H54 (cell line): ENCODE data around the gene PRKCE.
"Not testable (repeated sequence)": the region's sequence is repeated elsewhere in the genome, so short reads cannot be mapped to it uniquely, and the experiment has no call there.

Experiments
- DNase-seq: peaks from one replicate; pipeline ENCODE4 v3.0.0; 2011; ENCODE audit warnings: low spot score, mixed read lengths; ENCODE audit not compliant: insufficient read length
- FAIRE-seq: peaks from 3 replicates; lab custom pipeline; 2011; peaks lifted over from hg19 to GRCh38; lab: Jason Lieb, UNC
- POLR2A ChIP-seq: IDR thresholded peaks from 2 replicates; pipeline ENCODE4 v1.6.1; 2011; ENCODE audit warnings: low read depth, mild to moderate bottlenecking, low read length

The PRKCE gene

DNA sequence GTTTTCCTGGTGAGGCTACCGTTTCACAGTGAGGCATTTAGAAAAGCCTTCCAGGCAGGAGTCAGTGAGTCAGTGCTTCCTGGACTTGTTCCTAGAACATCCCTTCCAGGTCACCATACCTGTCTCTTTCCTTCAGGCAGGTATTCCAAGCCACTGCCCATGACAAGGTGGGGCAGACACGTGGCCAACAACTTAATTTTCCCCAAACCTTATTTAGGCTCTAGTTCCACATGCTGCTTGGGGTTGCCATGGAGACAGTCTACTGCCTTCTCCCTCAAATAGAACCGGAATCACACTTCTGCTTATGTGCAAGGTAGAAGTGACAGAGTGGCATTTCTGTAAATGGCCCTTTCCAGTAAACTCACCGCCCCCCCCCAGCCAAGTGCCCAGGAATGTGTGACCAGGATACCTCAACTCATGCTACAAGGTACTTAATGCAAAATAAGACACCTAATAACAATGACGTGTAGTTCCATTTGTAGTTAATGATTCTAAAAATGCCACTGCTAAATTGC is 258.3 kb downstream of the PRKCE start:
- no peak for TF ChIP-seq POLR2A

DNA sequence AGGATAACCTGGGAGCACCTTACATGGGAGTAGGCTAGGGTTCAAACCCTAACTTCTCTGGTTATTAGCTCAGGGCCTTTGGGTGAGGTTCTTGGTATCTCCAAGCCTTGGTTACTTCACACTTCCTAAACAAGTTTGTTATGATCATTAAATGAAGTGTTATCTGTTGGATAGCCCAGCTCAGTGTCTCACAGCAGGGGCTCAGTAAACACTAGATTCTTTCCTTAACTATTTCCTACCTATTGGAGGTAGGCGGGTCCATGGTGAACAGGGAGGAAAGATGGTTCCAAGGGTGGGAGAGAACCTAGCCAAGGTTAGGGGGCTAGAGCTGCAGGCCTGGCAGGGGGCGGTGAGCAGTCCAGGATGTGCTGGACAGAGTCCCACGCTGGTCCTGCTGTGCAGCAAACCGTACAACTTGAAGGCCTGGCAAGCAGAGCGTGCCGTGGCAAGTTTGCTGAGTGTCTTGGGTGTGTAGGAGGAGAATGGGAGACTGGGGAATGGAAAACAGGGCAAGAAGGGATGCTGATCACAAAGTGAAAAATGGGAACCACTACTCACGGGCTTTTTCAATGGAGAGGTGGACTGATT is 259.1 kb downstream of the PRKCE start:
- DNase-seq (no peak), FAIRE-seq (no peak)
- TF ChIP-seq POLR2A, result no peak

More for the DNA sequence above, 258.3 kb downstream of the PRKCE start:
- FAIRE-seq (no peak), DNase-seq (no peak)

DNA sequence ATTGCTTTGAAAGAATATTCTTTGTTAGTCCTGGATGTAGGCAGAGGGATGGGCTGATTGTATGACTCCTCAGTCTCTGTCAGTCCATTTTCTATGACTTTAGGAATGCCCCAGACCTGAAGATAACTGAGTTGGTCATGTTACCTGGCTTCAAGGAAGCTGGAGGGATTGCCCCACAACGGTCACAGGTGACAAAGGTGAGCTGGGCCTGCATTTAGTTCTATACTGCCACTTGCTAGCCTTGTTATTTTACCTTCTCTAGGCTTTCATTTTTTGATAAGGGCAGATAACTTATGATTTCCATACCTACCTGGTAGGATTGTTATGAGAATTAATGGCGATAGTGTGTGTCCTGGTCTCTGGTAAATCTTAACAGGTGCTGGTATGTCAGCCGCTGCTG is 260.1 kb downstream of the PRKCE start:
- FAIRE-seq, result no peak
- no peak for TF ChIP-seq POLR2A
- no peak for DNase-seq

DNA sequence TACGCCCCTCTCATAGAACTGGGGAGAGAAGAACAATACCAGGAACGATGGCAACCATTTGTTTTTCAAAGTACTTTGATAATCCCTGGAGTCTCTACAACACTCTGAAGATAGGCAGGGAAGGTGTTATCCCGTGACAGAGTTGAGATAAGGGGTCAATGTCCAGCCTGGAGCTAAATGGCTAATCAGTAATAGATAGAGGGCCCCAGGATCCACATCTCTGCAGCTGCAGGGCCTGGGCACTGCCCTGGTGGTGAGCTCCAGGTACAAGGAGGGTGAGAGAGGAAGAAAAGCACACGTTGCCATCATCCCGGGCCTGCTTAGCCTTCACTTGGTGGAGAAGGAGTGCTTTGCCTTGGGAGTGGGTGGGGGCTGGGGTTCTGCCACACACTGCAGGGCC is 260.6 kb downstream of the PRKCE start:
- DNase-seq (no peak), FAIRE-seq (no peak)
- no peak for TF ChIP-seq POLR2A

DNA sequence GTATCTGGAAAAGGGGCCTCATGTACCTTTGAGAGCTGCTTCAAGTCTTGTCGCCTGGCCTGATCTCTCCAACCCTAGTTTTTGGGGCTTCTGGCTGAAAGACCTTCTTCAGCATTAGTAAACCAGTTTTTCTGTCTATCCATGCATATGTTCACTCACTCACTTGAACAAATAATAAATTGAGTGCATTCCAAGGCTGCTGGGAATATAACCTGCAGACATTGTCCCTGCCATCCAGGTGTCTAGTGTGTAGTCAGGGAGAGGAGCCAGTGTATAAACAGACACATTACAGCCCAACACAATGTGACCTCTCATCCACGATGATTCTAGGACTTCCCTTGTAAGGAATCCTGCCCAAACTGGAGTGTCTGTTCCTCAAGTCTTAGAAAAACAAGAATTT is 262.1 kb downstream of the PRKCE start:
- DNase-seq, result no peak
- no peak for FAIRE-seq
- TF ChIP-seq POLR2A, result no peak

DNA sequence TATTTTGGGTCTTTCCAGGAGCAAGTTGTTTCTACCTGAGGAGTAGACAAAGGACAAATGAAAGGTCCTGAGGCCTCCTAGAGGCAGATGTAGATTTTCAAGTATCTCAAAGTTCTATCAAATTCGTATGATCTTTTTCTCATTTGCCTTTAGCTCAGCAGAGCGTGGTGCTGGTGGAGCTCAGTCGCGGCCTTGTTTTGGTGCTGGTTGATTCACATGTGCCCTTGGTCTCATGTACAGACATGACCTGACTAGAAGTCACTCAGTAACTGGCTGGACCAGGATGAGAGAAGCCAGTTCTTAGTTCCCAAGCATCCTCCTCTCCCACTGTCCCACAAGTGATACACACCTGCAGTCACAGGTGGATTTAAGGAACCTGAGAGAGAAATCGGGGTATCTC is 264.0 kb downstream of the PRKCE start:
- no peak for TF ChIP-seq POLR2A
- FAIRE-seq (no peak), DNase-seq (no peak)

DNA sequence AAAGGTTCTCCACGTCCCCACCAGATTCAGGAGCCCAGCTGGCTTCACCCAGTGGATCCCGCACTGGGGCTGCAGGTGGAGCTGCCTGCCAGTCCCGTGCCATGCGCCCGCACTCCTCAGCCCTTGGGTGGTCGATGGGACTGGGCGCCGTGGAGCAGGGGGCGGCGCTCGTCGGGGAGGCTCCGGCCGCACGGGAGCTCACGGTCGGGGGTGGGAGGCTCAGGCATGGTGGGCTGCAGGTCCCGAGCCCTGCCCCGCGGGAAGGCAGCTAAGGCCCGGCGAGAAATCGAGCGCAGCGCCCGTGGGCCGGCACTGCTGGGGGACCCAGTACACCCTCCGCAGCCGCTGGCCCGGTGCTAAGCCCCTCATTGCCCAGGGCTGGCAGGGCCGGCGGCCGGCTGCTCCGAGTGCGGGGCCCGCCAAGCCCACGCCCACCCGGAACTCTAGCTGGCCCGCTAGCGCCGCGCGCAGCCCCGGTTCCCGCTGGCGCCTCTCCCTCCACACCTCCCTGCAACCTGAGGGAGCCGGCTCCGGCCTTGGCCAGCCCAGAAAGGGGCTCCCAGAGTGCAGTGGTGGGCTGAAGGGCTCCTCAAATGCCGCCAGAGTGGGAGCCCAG is 266.2 kb downstream of the PRKCE start:
- not testable (repeated sequence) for FAIRE-seq, DNase-seq

DNA sequence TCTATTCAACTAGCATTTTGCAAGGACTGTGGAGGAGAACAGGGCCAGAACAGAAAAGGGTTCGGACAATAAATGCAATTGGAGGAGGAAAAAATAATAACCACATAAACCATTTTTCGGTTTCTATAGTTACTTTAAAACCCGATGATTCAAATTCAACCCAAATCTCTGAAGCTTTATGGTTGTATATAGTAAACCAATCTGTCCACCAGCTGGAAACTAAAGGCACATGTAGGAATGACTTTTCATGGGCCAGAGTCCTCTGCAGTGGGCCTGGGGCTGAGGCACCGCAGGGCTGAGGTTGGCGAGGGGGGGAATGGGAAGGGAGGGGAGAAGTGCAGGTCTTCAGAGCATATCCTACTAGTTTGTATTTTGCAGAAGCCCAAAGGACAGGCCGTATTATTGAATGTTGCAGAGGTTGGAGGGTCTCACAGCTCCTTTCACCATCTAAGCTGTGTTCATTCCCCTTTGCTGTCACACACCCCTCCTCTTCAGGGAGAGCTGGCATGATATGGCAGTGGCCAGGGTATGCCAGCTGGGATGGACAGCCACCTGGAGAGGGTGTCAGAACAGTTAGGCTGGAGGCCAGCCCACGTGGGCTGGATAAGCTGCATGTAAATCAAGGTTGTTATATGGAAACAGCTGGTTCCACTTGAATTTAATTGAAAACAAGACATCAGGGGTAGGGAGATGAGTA is 267.1 kb downstream of the PRKCE start:
- TF ChIP-seq POLR2A, result no peak
- DNase-seq, result no peak
- FAIRE-seq, result no peak

DNA sequence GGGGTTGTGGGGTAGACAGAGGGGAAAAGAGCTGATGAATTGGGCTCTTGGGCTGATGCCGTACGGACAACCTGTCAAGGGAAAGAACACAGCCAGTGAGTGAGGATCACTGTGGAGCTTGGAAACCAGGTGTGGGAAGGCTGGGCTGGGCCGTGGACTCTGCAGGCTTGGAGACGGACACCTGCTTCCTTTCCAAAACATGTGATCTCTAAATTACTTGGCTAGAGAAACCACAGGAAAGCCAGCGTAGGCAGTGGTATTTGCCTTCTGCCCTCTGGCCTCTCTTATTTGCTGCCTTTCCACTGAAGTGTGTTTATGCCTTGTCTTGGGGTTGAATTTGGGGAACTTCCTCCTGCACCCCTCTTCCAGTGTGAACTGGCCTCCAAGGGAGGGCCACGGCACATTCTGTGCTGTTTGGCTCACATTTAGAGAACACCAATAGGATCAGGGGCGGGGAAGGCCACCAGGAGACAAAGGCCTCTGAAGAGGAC is 267.7 kb downstream of the PRKCE start:
- FAIRE-seq (no peak), DNase-seq (no peak)
- no peak for TF ChIP-seq POLR2A

DNA sequence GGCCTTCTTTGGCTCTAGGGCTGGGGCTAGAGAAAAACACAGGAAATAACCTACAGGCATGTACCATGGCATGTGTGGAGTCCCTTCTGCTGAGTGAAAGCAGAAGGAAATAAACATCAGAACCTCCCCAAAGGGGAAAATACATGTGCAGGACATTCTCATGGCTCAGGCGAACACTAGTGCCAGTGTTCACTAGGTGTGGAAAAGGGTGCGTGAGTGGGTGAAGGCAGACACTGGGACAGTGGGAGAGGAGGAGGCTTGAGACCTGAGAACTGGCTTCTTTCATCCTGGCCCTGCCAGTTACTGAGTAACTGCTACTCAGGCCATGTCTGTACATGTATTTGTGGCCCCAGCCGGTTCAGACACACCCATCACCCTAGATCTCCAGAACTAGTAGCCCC is 268.2 kb downstream of the PRKCE start:
- DNase-seq, result no peak
- no peak for FAIRE-seq
- no peak for TF ChIP-seq POLR2A

DNA sequence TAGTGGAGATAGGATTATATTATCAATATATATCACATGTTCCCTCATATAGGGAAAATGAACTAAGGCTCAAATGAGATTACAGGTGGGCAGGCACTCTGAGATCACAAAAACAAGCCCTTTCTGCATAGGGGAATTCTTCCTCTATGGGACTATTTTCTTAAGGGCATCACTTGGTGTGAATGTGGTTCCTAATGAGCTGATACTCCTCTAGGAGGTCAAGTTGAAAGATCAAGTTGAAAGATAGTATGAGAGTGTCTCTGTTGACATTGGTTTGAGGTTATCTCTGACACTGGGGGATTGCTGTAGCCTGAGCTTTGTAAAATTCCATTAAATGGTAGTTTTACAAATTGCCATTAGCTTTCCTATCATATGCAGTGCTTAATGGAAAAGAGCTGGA is 270.4 kb downstream of the PRKCE start:
- FAIRE-seq, result no peak
- DNase-seq, result no peak
- no peak for TF ChIP-seq POLR2A

DNA sequence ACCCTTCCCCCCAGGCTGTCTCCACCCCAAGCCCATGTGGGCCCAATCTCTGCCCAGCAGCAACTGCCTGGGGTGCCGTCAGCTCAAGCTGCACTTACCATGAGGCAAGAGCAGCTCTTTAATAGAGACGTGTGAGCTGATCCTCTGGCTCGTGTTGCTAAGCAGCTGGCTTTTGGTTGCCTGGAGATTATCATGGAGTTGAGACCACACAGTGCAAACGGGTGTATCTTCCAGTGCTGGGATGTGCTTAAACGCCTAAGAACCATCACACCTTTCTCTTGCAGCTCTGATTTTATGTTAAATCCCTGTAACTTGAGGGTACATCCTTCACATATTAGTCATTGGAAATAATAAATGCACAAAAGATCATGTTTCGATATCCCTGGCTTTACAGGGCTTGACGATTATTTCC is 271.1 kb downstream of the PRKCE start:
- DNase-seq, result no peak
- TF ChIP-seq POLR2A, result no peak
- FAIRE-seq, result no peak

DNA sequence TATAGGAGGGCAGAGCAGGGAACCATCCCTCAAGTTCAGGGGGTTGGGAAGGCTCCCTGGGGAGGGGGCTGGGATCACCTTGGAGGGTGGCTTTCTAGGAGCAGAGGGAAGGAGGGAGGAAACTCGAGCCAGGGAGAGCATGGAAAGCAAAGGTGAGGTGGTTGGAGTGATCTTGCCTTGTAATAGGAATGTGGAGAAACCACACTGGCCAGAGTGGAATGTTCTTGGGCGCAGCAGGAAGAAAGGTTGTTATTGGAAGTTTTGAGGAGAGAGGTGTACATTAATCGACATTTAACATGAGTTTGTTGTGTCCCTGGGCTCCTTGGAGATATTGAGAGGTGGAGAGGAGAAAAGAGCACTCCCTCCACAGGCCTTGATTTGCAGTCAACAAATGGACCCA is 272.2 kb downstream of the PRKCE start:
- DNase-seq (no peak), FAIRE-seq (no peak)
- TF ChIP-seq POLR2A, result no peak

DNA sequence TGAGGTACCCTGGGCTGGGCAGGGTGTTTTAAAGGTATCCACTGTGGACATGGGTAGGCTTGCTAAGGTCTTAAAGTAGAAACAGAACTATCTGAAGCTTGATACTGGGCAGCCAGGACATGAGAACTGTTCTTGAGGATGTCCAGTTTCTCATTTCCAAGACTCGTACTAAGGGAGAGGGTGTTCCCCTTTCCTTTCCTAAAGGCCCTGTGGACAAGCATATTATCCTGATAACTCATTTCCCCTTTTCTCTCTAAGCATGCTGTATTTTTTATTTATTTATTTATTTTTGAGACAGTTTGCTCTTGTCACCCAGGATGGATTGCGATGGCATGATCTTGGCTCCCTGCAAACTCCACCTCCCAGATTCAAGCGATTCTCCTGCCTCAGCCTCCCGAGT is 273.6 kb downstream of the PRKCE start:
- TF ChIP-seq POLR2A, result no peak
- FAIRE-seq (no peak), DNase-seq (no peak)
